HepG2 (cell line): ENCODE results near the gene STK32B.

Experiments
- CTCF ChIP-seq: sonication (generic); formaldehyde crosslinking; IDR thresholded peaks from 2 replicates; pipeline ENCODE4 v1.5.0; 2020; ENCODE audit warnings: mild to moderate bottlenecking, missing genetic modification reagents, moderate library complexity
- HCFC1 ChIP-seq: fragments of 150-350 bp; IDR thresholded peaks from 2 replicates; pipeline ENCODE4 v1.6.1; 2014; ENCODE audit warnings: low read depth, low read length
- POLR2A ChIP-seq, 2 experiments: IDR thresholded peaks; 2 replicates each; pipeline ENCODE4 v1.6.1; 2011; ENCODE audit warnings: low read depth in 2 of 2, low read length in 2 of 2, mild to moderate bottlenecking in 1 of 2, moderate library complexity in 1 of 2; ENCODE audit not compliant: insufficient read depth in 1 of 2
- PRDM15 ChIP-seq: sonication (generic); formaldehyde crosslinking; IDR thresholded peaks from 2 replicates; pipeline ENCODE4 v1.4.0; 2020; ENCODE audit warnings: missing genetic modification reagents
- PREB ChIP-seq: sonication (generic); formaldehyde crosslinking; IDR thresholded peaks from 2 replicates; pipeline ENCODE4 v1.4.0; 2020; ENCODE audit warnings: missing genetic modification reagents
- RBM22 ChIP-seq: fragments of 200-400 bp; formaldehyde crosslinking; optimal IDR thresholded peaks from 2 replicates; pipeline ENCODE3; 2017; ENCODE audit warnings: mild to moderate bottlenecking, low read length, moderate library complexity
- SMARCC2 ChIP-seq: fragments of 450-650 bp; IDR thresholded peaks from 2 replicates; pipeline ENCODE4 v1.6.1; 2017; ENCODE audit warnings: antibody characterized with exemption, mild to moderate bottlenecking
- SMYD3 ChIP-seq: sonication (generic); formaldehyde crosslinking; IDR thresholded peaks from 2 replicates; pipeline ENCODE4 v1.8.1; 2023; ENCODE audit warnings: mild to moderate bottlenecking, missing genetic modification reagents
- TFE3 ChIP-seq: IDR thresholded peaks from 2 replicates; pipeline ENCODE4 v1.6.1; 2016
- ZNF354B ChIP-seq: sonication (generic); formaldehyde crosslinking; IDR thresholded peaks from 2 replicates; pipeline ENCODE4 v1.8.0; 2022; ENCODE audit warnings: mild to moderate bottlenecking, missing genetic modification reagents
- ZSCAN31 ChIP-seq: sonication (generic); formaldehyde crosslinking; IDR thresholded peaks from 2 replicates; pipeline ENCODE4 v1.5.0; 2020; ENCODE audit warnings: low read depth, mild to moderate bottlenecking, missing genetic modification reagents

GRCh38 chr4:5133201-5133600, 81.9 kb downstream of the STK32B start:
- TF ChIP-seq SMARCC2 (no peak), PRDM15 (no peak), TFE3 (no peak), CTCF (no peak), ZSCAN31 (CRISPR knock-in tag) (no peak), HCFC1 (no peak), SMYD3 (CRISPR knock-in tag) (no peak), POLR2A (IDR thresholded peaks at IDR 0.05; ENCODE audit: insufficient read depth in 1 of 2, low read depth in 2 of 2, low read length in 2 of 2) (no peak), PREB (no peak), RBM22 (no peak), ZNF354B (CRISPR knock-in tag) (no peak)
